Naive B cell (primary cell): ENCODE results near the gene RELCH. TPM values are rescaled to one million over a fixed set of nuclear protein-coding genes. Genes with fewer than 3 reads are reported as not detected.

Experiments
- ATAC-seq, 2 donors: fragments of 150-1000 bp; cut with Tn5 transposase; 2 replicates each; pipeline ENCODE4 v1.10.0; 2021; ENCODE audit warnings: low read depth in 2 of 2, mild to moderate bottlenecking in 2 of 2, moderate library complexity in 2 of 2
- DNase-seq: peaks from one replicate; pipeline ENCODE4 v3.0.0; 2022
- H3K27ac Mint-ChIP-seq, 6 donors: one replicate each; pipeline ENCODE4 v1.8.0; 2020 to 2022; ENCODE audit warnings: mild to moderate bottlenecking in 6 of 6, mixed read lengths in 6 of 6, moderate library complexity in 5 of 6, inconsistent platforms in 2 of 6
- H3K27me3 Mint-ChIP-seq, 3 donors: one replicate each; pipeline ENCODE4 v1.8.0; 2021 to 2022; ENCODE audit warnings: mixed read lengths in 3 of 3, mild to moderate bottlenecking in 1 of 3
- H3K36me3 Mint-ChIP-seq, 2 donors: one replicate each; pipeline ENCODE4 v1.8.0; 2020 to 2022; ENCODE audit warnings: mixed read lengths in 2 of 2, inconsistent platforms in 1 of 2, mild to moderate bottlenecking in 1 of 2
- H3K4me1 Mint-ChIP-seq, 3 donors: one replicate each; pipeline ENCODE4 v1.8.0; 2020 to 2022; ENCODE audit warnings: mixed read lengths in 3 of 3, inconsistent platforms in 1 of 3, mild to moderate bottlenecking in 1 of 3, moderate library complexity in 1 of 3
- H3K4me3 Mint-ChIP-seq, 8 donors: one replicate each; pipeline ENCODE4 v1.8.0; 2020 to 2022; ENCODE audit warnings: mild to moderate bottlenecking in 8 of 8, mixed read lengths in 8 of 8, moderate library complexity in 8 of 8, inconsistent platforms in 2 of 8
- H3K9me3 Mint-ChIP-seq, 7 donors: one replicate each; pipeline ENCODE4 v1.8.0; 2020 to 2022; ENCODE audit warnings: mixed read lengths in 7 of 7, mild to moderate bottlenecking in 5 of 7, inconsistent platforms in 2 of 7, moderate library complexity in 1 of 7
- polyA plus RNA-seq, 6 donors: library from polyadenylated mRNA; unstranded; fragments of 300-500 nt; fragmentation: Illumina TruSeq; gene quantifications; one replicate each; pipeline ENCODE4 v1.2.3, GENCODE V29; 2021; ENCODE audit warnings: low read depth in 6 of 6

RELCH gene
- polyA plus RNA-seq, 6 donors from 2014 or later = 6.9 to 19.6 (median 11.8) TPM

DNA sequence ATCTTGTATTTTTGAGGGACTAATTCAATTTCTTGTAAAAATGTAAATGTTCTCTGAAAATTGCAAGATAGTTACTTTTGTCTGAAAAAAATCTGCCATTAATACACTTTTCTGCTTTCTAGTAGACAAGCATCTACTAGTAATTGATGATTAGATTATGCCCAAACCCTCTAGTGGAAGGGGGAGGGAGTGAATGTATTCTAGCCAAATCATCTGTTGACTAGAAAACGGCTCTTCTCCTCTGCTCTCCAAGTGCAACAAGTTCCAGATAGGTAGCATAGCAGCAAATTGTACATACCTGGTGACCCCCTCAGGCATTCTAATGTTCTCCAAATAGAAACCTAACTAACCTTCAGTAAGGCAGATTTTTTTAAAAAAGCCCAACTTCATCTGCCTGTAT lies 58.6 kb downstream of the RELCH start:
- no peak overlapping the region for H3K4me3 Mint-ChIP-seq
- H3K9me3 Mint-ChIP-seq = no peaks in the 10 kb centered on the region
- H3K27ac Mint-ChIP-seq = peak overlapping the region in 1 of 6 donors; percentile 60
- H3K36me3 Mint-ChIP-seq = no peaks in the 10 kb centered on the region
- ATAC-seq = no peak
- H3K4me1 Mint-ChIP-seq = no peaks in the 10 kb centered on the region
- DNase-seq = no peak
- no peaks in the 10 kb centered on the region for H3K27me3 Mint-ChIP-seq

DNA sequence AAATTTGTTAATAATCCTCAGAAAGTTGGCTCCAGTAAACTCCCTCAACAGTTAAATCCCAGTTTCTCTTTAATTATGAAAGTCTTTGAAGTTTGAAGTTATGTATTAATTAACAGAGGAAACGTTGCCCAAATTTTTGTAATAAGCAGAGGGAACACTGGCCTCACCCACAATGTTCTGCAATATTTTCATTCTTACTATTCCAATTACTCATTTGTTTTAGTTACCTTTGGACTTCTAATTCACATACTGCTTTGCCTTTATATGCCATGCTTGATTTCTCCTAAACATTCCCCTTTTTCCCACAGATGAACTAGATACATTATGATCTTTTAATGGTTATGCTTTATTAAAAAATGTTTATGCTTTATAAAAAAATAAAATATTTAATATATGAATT lies 61.3 kb downstream of the RELCH start:
- H3K36me3 Mint-ChIP-seq = no peaks in the 10 kb centered on the region
- no peak overlapping the region for H3K4me3 Mint-ChIP-seq
- H3K27ac Mint-ChIP-seq = no peak overlapping the region
- no peaks in the 10 kb centered on the region for H3K9me3 Mint-ChIP-seq
- ATAC-seq = no peak
- no peak for DNase-seq
- H3K27me3 Mint-ChIP-seq = no peaks in the 10 kb centered on the region
- no peaks in the 10 kb centered on the region for H3K4me1 Mint-ChIP-seq

DNA sequence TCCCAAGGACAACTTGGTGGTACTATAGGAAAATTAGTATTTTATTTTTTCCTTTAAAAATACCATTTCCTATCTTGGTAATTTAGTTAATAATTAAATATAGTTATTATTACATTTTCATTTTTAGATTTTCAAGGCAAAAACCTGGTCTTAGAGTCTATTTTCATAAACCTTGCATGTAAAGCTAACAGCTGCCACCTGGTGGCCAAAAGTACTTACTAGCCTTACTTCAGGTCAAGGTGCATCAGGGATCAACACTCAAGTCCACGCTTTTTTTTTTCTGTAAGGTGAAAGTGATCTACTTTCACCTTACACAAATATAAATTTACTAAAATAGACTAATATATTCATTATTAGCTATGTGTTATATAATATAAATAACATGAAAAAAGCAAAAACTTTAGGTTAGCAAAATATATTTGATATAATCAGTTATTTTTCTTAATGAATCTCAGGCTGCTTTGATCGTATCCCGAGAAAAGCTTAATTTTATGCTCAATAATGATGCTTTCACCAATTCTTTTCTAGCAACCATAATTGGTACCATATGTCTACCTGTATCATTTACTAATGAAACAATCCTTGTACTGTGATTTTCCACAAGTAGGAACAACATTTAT lies 62.5 kb downstream of the RELCH start:
- Mint-ChIP-seq H3K27ac (no peak overlapping the region), H3K4me3 (no peak overlapping the region), H3K9me3 (no peaks in the 10 kb centered on the region), H3K36me3 (no peaks in the 10 kb centered on the region), H3K27me3 (no peaks in the 10 kb centered on the region), H3K4me1 (no peaks in the 10 kb centered on the region)
- peak; percentile 50 for DNase-seq
- peak; percentile 49 to 59 for ATAC-seq

DNA sequence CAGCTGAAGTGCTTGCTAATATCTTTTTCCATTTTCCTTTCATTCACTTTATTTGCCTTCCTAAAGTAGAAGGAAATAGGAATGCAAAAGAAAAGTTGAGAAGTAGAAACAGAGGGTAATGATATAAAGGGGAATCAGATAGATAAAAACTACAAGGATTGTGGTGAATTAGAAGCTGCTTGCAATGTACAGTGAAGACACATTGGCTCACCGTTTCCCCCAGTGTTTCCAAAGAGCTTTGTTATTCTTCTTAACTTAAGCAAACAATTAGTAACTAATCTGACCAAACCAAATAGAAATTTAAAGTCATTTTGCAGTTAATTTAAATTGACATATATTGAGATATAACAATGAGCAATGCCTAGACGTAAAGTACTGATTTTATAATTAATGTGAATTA lies 63.4 kb downstream of the RELCH start:
- ATAC-seq (no peak), DNase-seq (no peak)
- no peak overlapping the region for H3K27ac Mint-ChIP-seq
- no peak overlapping the region for H3K4me3 Mint-ChIP-seq
- H3K27me3 Mint-ChIP-seq = no peaks in the 10 kb centered on the region
- no peaks in the 10 kb centered on the region for H3K4me1 Mint-ChIP-seq
- no peaks in the 10 kb centered on the region for H3K9me3 Mint-ChIP-seq
- no peaks in the 10 kb centered on the region for H3K36me3 Mint-ChIP-seq

GRCh38 chr18:62258093-62258492 lies 71.0 kb downstream of the RELCH start:
- DNase-seq (no peak), ATAC-seq (no peak)
- peak overlapping the region in 1 of 6 donors; percentile 79 for H3K27ac Mint-ChIP-seq
- H3K4me1 Mint-ChIP-seq = peaks cover 4 to 10% (median 7%) of the 10 kb centered on the region in 3 donors
- peaks cover 28 to 36% of the 10 kb centered on the region in 2 donors for H3K36me3 Mint-ChIP-seq
- no peaks in the 10 kb centered on the region for H3K27me3 Mint-ChIP-seq
- H3K9me3 Mint-ChIP-seq = no peaks in the 10 kb centered on the region
- H3K4me3 Mint-ChIP-seq = no peak overlapping the region

DNA sequence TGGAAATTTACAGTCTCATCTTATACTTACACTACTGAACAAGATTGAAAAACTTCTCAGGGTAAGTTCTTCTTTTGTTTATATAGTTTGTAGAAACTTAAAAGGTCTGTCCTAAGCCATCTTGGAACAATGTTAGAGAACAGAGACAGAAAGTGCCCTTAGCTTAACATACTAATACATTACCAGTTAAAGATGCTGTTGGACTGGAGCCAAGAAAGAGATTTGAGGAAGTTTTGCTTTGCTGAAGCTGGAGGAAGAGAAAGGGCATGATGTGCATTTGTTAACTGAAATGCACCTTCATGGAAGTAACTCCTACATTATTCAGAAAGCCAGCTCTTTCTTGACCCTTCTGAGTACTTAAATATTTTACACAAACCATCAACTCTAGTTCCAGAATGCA lies 71.6 kb downstream of the RELCH start:
- Mint-ChIP-seq H3K27ac (peak overlapping the region in 1 of 6 donors; percentile 79), H3K4me1 (peaks cover 4 to 10% (median 7%) of the 10 kb centered on the region in 3 donors), H3K9me3 (no peaks in the 10 kb centered on the region), H3K27me3 (no peaks in the 10 kb centered on the region), H3K4me3 (peak overlapping the region in 1 of 8 donors; percentile 30), H3K36me3 (peaks cover 28 to 36% of the 10 kb centered on the region in 2 donors)
- peak; percentile 15 for DNase-seq
- peak; percentile 47 to 52 for ATAC-seq

- no peak overlapping the region for H3K4me3 Mint-ChIP-seq
- no peak for DNase-seq
- peaks cover 4 to 10% (median 7%) of the 10 kb centered on the region in 3 donors for H3K4me1 Mint-ChIP-seq
- H3K36me3 Mint-ChIP-seq = peaks cover 28 to 36% of the 10 kb centered on the region in 2 donors
- no peaks in the 10 kb centered on the region for H3K27me3 Mint-ChIP-seq
- no peak overlapping the region for H3K27ac Mint-ChIP-seq
- ATAC-seq = no peak
- H3K9me3 Mint-ChIP-seq = no peaks in the 10 kb centered on the region
Observed at GRCh38 chr18:62262061-62262460, 75.0 kb downstream of the RELCH start.

- no peak overlapping the region for H3K4me3 Mint-ChIP-seq
- ATAC-seq (no peak), DNase-seq (no peak)
- H3K27me3 Mint-ChIP-seq = no peaks in the 10 kb centered on the region
- no peak overlapping the region for H3K27ac Mint-ChIP-seq
- H3K4me1 Mint-ChIP-seq = peaks cover 0 to 2% (median 2%) of the 10 kb centered on the region in 3 donors
- H3K9me3 Mint-ChIP-seq = no peaks in the 10 kb centered on the region
- H3K36me3 Mint-ChIP-seq = peaks cover 10 to 29% of the 10 kb centered on the region in 2 donors
Observed at GRCh38 chr18:62264984-62265383, 77.9 kb downstream of the RELCH start.

- Mint-ChIP-seq H3K9me3 (no peaks in the 10 kb centered on the region), H3K27ac (peak overlapping the region in 1 of 6 donors; percentile 8), H3K4me1 (peaks cover 0 to 6% (median 6%) of the 10 kb centered on the region in 3 donors), H3K36me3 (peaks cover 8 to 21% of the 10 kb centered on the region in 2 donors), H3K27me3 (no peaks in the 10 kb centered on the region), H3K4me3 (no peak overlapping the region)
- DNase-seq (no peak), ATAC-seq (no peak)
Observed at GRCh38 chr18:62277045-62277444, 90.0 kb downstream of the RELCH start.

GRCh38 chr18:62279561-62279960 lies 92.5 kb downstream of the RELCH start:
- H3K36me3 Mint-ChIP-seq = peaks cover 11 to 21% of the 10 kb centered on the region in 2 donors
- H3K4me1 Mint-ChIP-seq = peaks cover 0 to 6% (median 6%) of the 10 kb centered on the region in 3 donors
- no peaks in the 10 kb centered on the region for H3K27me3 Mint-ChIP-seq
- no peak overlapping the region for H3K4me3 Mint-ChIP-seq
- H3K9me3 Mint-ChIP-seq = no peaks in the 10 kb centered on the region
- ATAC-seq (no peak), DNase-seq (no peak)
- H3K27ac Mint-ChIP-seq = no peak overlapping the region

- Mint-ChIP-seq H3K4me1 (peaks cover 0 to 6% (median 6%) of the 10 kb centered on the region in 3 donors), H3K27ac (no peak overlapping the region), H3K27me3 (no peaks in the 10 kb centered on the region), H3K9me3 (no peaks in the 10 kb centered on the region), H3K36me3 (peaks cover 9 to 21% of the 10 kb centered on the region in 2 donors), H3K4me3 (no peak overlapping the region)
- DNase-seq (no peak), ATAC-seq (no peak)
Observed at GRCh38 chr18:62280058-62280457, 93.0 kb downstream of the RELCH start.

GRCh38 chr18:62280786-62281185 lies 93.7 kb downstream of the RELCH start:
- Mint-ChIP-seq H3K36me3 (peaks cover 11 to 21% of the 10 kb centered on the region in 2 donors), H3K4me3 (no peak overlapping the region), H3K4me1 (peaks cover 0 to 11% (median 6%) of the 10 kb centered on the region in 3 donors), H3K9me3 (no peaks in the 10 kb centered on the region), H3K27me3 (no peaks in the 10 kb centered on the region), H3K27ac (peak overlapping the region in 1 of 6 donors; percentile 14)
- DNase-seq (no peak), ATAC-seq (no peak)

DNA sequence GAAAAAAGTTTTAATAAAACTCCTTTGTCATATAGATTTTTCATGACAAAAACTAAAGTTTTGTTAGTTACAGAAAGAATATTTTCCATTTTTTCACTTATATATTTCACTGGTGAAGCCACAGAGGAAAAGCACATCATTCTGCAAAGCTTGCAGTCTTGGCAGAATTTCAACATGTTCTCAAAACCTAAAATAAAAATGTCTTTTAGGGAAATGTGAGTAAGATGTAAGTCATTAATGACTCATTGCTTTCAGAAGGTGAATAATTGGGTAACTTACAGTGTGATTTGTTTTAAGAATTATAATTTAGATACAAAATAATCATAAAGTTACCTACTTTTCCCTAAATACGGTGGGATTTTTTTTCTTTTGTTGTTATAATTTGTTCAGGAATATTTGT lies 94.6 kb downstream of the RELCH start:
- Mint-ChIP-seq H3K4me3 (no peak overlapping the region), H3K4me1 (peaks cover 0 to 11% (median 6%) of the 10 kb centered on the region in 3 donors), H3K9me3 (no peaks in the 10 kb centered on the region), H3K27me3 (no peaks in the 10 kb centered on the region), H3K27ac (no peak overlapping the region), H3K36me3 (peaks cover 13 to 21% of the 10 kb centered on the region in 2 donors)
- DNase-seq (no peak), ATAC-seq (no peak)

GRCh38 chr18:62282188-62282629 lies 95.2 kb downstream of the RELCH start:
- no peaks in the 10 kb centered on the region for H3K27me3 Mint-ChIP-seq
- ATAC-seq (no peak), DNase-seq (no peak)
- peaks cover 13 to 16% of the 10 kb centered on the region in 2 donors for H3K36me3 Mint-ChIP-seq
- no peak overlapping the region for H3K4me3 Mint-ChIP-seq
- H3K4me1 Mint-ChIP-seq = peaks cover 1 to 11% (median 6%) of the 10 kb centered on the region in 3 donors
- H3K27ac Mint-ChIP-seq = peak overlapping the region in 2 of 6 donors; percentile 24 to 80
- H3K9me3 Mint-ChIP-seq = no peaks in the 10 kb centered on the region
